ENCODE results near the gene RBM10. TPM values are rescaled to one million over a fixed set of nuclear protein-coding genes. Genes with fewer than 3 reads are reported as not detected.

Gene RBM10
- polyA plus RNA-seq, 1 experiment = 30.9 TPM

DNA sequence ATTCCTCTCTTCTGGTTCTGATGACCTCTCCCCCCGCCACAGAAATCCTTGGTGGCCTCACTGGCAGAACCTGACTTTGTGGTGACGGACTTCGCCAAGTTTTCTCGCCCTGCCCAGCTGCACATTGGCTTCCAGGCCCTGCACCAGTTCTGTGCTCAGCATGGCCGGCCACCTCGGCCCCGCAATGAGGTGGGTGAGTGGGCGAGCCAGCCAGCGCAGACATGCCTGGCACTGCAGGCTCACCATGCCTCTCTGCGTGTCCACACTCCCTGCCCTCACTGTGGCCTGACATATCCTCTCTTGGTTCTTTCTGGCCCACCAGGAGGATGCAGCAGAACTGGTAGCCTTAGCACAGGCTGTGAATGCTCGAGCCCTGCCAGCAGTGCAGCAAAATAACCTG, 57.3 kb downstream of the RBM10 start:
- H3K27me3 ChIP-seq (ENCODE audit: control insufficient read depth, insufficient read depth, low read length) = no peaks in the 10 kb centered on the region
- CTCF ChIA-PET = interaction anchor here (1.0 kb wide), 1 partner anchor 321 kb away, joined by 4 read pairs; no protein-coding TSS in a partner anchor
- no peak for DNase-seq (ENCODE audit: low read depth)
- POLR2A ChIA-PET = no interaction called here
- TF ChIP-seq, protein P1, sequence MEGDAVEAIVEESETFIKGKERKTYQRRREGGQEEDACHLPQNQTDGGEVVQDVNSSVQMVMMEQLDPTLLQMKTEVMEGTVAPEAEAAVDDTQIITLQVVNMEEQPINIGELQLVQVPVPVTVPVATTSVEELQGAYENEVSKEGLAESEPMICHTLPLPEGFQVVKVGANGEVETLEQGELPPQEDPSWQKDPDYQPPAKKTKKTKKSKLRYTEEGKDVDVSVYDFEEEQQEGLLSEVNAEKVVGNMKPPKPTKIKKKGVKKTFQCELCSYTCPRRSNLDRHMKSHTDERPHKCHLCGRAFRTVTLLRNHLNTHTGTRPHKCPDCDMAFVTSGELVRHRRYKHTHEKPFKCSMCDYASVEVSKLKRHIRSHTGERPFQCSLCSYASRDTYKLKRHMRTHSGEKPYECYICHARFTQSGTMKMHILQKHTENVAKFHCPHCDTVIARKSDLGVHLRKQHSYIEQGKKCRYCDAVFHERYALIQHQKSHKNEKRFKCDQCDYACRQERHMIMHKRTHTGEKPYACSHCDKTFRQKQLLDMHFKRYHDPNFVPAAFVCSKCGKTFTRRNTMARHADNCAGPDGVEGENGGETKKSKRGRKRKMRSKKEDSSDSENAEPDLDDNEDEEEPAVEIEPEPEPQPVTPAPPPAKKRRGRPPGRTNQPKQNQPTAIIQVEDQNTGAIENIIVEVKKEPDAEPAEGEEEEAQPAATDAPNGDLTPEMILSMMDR (IDR thresholded peaks at IDR 0.05; ENCODE audit: insufficient read depth, low read depth, low read length) = no peak
- no peak overlapping the region for H3K4me3 ChIP-seq (ENCODE audit: low read depth, low read length)
- H3K36me3 ChIP-seq (ENCODE audit: control insufficient read depth, insufficient read depth, low read length) = peaks cover 40% of the 10 kb centered on the region

DNA sequence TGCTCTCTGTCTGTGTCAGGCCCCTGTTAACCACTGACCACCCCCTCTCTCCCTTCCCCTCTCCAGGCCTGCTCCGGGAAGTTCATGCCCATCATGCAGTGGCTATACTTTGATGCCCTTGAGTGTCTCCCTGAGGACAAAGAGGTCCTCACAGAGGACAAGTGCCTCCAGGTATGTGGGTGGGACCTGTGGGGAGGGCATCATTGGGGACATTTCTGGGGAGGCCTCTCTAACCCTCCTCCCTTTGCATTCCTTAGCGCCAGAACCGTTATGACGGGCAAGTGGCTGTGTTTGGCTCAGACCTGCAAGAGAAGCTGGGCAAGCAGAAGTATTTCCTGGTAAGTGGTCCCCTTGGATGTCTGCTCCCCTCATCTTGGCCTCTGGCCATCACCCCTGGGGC, 57.9 kb downstream of the RBM10 start:
- Histone ChIP-seq H3K4me3 (ENCODE audit: low read depth, low read length) (no peak overlapping the region), H3K27me3 (ENCODE audit: control insufficient read depth, insufficient read depth, low read length) (no peaks in the 10 kb centered on the region), H3K36me3 (ENCODE audit: control insufficient read depth, insufficient read depth, low read length) (peaks cover 41% of the 10 kb centered on the region)
- TF ChIP-seq, protein P1 (IDR thresholded peaks at IDR 0.05; ENCODE audit: insufficient read depth, low read depth, low read length) = no peak
- POLR2A ChIA-PET = no interaction called here
- DNase-seq (ENCODE audit: low read depth) = no peak
- CTCF ChIA-PET = no interaction called here

DNA sequence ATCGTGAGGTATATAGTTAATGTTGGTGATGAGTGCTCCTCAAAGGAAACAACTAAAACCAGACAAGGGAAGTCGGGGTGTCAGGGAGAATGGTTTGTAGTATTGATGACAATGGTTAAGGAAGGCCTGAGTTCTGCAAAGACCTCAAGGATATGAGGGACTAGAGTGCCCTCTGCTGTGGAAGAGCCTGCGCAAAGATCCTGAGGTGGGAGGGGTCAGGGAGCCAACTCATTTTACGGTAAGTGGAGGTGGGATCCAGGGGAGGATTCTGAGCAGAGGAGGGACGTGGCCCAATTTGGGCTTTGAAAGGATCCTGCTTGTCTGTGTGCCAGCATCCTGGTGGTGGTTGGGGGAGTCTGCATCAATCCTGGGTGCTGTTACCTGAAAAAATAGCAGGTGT, 59.9 kb downstream of the RBM10 start:
- POLR2A ChIA-PET = no interaction called here
- Histone ChIP-seq H3K4me3 (ENCODE audit: low read depth, low read length) (no peak overlapping the region), H3K36me3 (ENCODE audit: control insufficient read depth, insufficient read depth, low read length) (peaks cover 49% of the 10 kb centered on the region), H3K27me3 (ENCODE audit: control insufficient read depth, insufficient read depth, low read length) (no peaks in the 10 kb centered on the region)
- CTCF ChIA-PET = no interaction called here
- TF ChIP-seq, protein P1 (IDR thresholded peaks at IDR 0.05; ENCODE audit: insufficient read depth, low read depth, low read length) = no peak
- no peak for DNase-seq (ENCODE audit: low read depth)

DNA sequence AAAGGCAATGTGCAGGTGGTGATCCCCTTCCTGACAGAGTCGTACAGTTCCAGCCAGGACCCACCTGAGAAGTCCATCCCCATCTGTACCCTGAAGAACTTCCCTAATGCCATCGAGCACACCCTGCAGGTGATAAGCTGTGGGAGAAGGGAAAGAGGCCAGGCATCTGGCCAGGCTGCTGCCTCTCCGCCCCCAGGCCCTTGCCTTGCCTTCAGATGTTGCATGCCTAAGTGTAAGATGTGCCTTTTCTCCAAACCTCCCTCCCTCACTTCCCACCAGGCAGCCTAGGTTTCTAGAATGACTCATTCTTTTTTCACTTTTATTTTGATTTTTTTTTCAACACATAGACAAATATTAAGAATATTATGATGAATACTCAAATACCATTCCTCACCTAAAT, 61.3 kb downstream of the RBM10 start:
- CTCF ChIA-PET = no interaction called here
- DNase-seq (ENCODE audit: low read depth) = no peak
- Histone ChIP-seq H3K36me3 (ENCODE audit: control insufficient read depth, insufficient read depth, low read length) (peaks cover 51% of the 10 kb centered on the region), H3K27me3 (ENCODE audit: control insufficient read depth, insufficient read depth, low read length) (no peaks in the 10 kb centered on the region), H3K4me3 (ENCODE audit: low read depth, low read length) (no peak overlapping the region)
- POLR2A ChIA-PET = no interaction called here
- TF ChIP-seq, protein P1 (IDR thresholded peaks at IDR 0.05; ENCODE audit: insufficient read depth, low read depth, low read length) = no peak

DNA sequence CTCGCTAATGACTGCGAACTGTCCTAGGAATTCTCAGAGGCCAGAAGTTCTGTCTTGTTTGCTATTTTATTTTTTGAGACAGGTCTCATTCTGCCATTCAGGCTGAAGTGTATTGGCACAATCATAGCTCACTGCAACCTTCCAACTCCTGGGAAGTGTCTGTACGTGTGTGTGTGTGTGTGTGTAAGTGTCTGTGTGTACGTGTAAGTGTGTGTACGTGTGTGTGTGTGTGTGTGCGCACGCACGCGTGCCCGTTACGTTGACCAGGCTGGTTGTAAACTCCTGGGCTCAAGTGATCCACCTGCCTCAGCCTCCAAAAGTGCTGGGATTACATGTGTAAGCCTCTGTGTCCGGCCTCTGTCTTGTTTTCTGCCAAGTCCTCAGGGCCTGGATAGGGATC, 63.1 kb downstream of the RBM10 start:
- POLR2A ChIA-PET = no interaction called here
- peaks cover 45% of the 10 kb centered on the region for H3K36me3 ChIP-seq (ENCODE audit: control insufficient read depth, insufficient read depth, low read length)

More for the DNA sequence above, 63.1 kb downstream of the RBM10 start:
- no peak for DNase-seq (ENCODE audit: low read depth)
- Histone ChIP-seq H3K4me3 (ENCODE audit: low read depth, low read length) (no peak overlapping the region), H3K27me3 (ENCODE audit: control insufficient read depth, insufficient read depth, low read length) (no peaks in the 10 kb centered on the region)
- TF ChIP-seq, protein P1 (IDR thresholded peaks at IDR 0.05; ENCODE audit: insufficient read depth, low read depth, low read length) = no peak
- CTCF ChIA-PET = no interaction called here

All from BJ (cell line).